Left hindlimb (tissue), 1 donor: Measurements from ENCODE around the gene HSP90AB1.

Experiments used
- DNase-seq: peaks from one replicate; pipeline ENCODE4 v3.0.0-alpha.2; 2018

Gene HSP90AB1

GRCh38 chr6:44289726-44290260 is 42.9 kb downstream of the HSP90AB1 start:
- DNase-seq = peak; percentile 16

GRCh38 chr6:44291841-44292240 is 44.9 kb downstream of the HSP90AB1 start:
- no peak for DNase-seq

GRCh38 chr6:44292661-44293365 is 45.9 kb downstream of the HSP90AB1 start:
- DNase-seq = no peak

GRCh38 chr6:44294832-44295791 is 48.2 kb downstream of the HSP90AB1 start:
- DNase-seq = no peak

- no peak for DNase-seq
Observed at GRCh38 chr6:44297063-44298038, 50.5 kb downstream of the HSP90AB1 start.

GRCh38 chr6:44298055-44298803 is 51.3 kb downstream of the HSP90AB1 start:
- no peak for DNase-seq

- DNase-seq = no peak
Observed at GRCh38 chr6:44298864-44299263, 52.0 kb downstream of the HSP90AB1 start.

- no peak for DNase-seq
Observed at GRCh38 chr6:44300292-44300823, 53.5 kb downstream of the HSP90AB1 start.

- DNase-seq = no peak
Observed at GRCh38 chr6:44301106-44301505, 54.2 kb downstream of the HSP90AB1 start.

GRCh38 chr6:44301782-44302564 is 55.1 kb downstream of the HSP90AB1 start:
- no peak for DNase-seq

- DNase-seq = no peak
Observed at GRCh38 chr6:44302856-44303255, 56.0 kb downstream of the HSP90AB1 start.
